NCI-H748 (cell line): ENCODE results near the gene BAZ2B.
A peak's percentile ranks its signal among the peaks of the same experiment; 100 is the strongest.

Experiments
- DNase-seq: peaks from one replicate; lab custom pipeline; 2025; ENCODE audit not compliant: unreplicated experiment; lab: John Stamatoyannopoulos, UW

The BAZ2B gene

GRCh38 chr2:159617646-159618045 lies 1.3 kb upstream of the BAZ2B start:
- peak; percentile 91 for DNase-seq

DNA sequence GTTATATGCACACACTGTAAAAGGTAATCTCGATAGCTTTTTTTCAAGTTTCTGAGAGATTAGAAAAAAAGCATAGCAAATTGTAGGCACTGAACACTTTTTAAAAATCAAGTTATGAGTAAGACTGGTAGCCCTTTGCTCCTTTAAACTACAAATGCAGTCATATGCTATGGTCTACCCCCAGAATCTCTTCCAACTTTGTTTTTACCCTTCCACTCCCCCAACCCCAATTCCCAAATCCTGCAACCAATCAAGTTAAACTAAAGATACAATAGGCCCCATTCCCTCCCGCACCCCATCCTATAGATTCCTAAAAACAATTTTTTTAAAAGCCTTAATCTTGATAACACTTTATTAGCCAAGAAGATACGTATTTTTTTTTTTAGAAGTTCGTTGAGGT lies 752 bp upstream of the BAZ2B start:
- DNase-seq: peak; percentile 35

DNA sequence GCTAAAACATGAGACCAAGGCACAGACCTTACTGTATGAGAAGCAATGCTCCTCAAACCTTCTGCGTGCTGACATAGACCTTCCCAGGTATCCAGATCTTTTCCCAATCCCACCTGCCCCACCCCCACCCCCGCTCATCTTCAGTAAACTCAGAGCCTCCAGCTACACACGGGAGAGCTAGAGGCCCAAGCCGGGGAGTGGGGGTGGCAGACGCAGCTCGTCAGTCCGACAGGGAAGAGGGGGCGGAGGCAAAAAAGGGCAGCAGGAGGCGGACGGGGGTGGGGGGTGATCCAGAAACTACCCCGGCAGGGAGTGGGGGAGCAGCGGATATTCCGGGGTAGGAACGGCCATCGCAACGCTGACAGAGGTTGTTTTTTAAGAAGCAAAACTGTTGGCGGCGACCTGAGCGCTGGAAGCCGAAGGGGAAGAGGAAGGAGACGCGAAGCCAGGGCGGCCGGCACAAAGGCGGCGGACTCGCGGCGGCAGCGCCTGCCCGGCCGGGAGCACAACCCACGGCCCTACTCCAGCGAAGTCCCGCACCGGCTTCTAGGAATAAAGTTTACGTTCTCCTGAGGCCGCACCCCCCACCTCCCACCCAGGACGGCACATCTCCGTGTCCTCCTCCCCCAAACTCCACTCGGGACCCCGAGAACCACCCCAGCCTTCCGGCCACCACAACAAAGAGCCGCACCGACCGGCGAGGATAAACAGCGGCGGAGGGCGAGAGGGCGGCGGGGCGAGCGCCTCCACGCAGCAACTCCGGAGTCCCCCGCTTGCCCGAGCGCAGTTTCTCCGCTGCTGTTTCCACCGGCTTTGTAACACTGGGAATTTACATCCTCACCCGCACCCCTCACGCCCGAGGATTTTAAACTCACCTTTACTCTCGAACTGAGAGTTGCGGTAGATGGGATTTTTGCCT lies 722 bp downstream of the BAZ2B start:
- DNase-seq: peak; percentile 97

DNA sequence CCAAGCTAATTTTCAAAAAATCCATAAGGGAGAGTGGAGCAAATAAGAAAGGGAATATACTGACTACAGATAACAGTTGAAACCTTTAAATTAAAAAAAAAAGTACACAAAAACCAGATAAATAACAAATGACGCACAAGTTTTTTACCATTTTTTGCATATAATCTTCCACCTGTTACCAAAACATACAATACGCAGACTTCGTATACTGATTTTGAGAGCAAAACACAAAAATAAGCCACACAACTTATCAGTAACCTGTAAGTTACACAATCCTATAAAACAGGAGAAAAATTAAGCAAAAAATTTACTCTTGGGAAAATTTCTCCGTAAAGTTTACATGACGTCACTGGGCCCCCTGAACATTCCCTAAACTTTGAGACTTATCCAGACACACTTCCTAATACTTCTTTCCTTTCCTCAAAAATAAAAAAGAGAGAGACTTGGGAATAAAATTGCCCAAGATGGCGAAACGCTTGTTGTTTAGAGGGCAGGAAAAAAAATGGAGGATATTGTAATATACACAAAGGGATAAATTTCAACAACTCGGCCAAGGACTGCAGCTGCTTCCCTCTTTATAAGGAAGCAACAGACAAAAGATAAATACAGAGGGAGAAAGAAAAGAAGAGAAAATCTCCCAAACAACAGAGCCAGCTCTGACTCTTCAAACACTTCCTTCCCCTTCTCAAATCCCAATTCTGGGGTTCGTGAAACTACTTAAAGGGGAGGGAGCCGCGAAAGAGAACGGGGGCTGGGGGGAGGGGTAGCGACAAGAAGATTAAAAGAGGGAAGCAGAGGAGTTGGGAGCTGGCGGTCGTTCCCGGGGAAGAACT lies 1.6 kb downstream of the BAZ2B start:
- peak; percentile 79 for DNase-seq

DNA sequence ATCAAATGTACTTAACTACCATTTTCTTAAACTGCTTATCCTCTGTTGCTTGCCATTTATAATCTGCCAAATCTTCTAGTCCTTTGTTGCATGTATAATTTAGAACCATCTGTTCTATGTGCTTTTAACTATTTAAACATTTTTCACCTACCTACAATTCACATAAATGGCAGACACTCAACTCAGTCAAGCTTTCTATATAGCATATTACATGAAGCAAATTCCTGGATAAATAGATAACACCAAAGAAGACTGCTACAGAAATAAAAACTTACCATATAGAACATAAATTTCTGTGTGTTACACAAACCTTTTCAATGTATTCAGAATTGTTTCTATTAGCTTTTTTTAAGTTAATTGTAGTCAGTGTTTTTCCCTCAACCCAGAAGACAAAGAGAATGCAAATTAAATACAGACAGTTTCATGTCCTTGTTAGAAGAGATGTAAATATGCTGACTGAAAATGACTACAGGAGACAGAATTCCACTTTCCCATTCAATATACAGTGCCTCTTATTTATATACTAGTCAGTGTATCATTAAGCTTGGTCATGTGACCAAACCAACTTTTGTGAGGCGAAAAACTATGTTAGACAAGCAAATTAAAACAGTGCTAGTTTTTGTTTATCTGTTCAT lies 2.6 kb downstream of the BAZ2B start:
- DNase-seq: peak; percentile 71

DNA sequence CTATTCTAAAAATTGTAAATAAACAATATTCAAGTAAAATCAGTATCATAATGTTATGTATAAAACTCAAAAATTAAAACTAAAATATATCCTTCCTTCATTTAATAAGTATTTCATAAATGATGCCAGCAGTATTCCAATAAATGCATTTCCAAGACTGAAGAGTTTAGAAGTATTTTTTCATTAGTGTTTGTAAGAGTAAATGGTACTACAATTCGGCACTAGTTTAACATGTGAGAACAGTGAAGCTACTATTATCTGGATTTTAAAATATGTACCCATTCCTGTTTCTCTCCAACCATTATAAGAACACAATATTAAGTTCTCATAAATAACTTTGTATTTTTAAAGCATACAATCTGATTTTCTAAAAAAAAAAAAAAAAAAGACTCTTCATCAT lies 3.3 kb downstream of the BAZ2B start:
- DNase-seq: no peak

DNA sequence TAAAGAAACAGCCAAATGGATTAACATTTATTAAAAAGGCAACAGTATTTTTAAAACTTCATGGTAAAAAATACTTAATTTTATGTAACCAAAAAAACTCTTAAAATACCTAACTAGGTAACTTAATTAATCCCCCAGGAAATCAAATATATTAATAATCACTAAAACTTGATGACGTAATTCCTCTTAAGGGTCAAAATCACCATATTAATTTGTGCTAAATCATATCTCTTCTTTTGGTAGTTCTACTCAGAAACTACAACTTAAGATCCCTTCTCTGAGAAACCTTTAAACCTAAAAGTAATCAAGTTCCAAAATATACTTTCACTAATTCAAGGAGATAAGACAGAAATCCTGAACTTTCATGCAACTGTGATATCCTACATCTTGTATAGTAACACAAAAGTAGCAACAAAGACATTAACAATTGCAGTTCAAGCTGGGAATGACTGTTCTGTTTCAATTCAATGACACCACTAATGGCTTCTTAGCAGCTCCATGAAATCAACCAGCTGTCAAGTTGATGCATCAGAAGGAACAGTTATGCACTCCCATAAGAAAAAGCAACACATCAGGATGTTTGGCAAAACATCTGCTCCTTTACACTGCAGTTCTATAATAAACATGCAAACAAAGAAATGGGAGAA lies 4.0 kb downstream of the BAZ2B start:
- DNase-seq: peak; percentile 77

GRCh38 chr2:159609811-159610549 lies 6.4 kb downstream of the BAZ2B start:
- DNase-seq: peak; percentile 79

DNA sequence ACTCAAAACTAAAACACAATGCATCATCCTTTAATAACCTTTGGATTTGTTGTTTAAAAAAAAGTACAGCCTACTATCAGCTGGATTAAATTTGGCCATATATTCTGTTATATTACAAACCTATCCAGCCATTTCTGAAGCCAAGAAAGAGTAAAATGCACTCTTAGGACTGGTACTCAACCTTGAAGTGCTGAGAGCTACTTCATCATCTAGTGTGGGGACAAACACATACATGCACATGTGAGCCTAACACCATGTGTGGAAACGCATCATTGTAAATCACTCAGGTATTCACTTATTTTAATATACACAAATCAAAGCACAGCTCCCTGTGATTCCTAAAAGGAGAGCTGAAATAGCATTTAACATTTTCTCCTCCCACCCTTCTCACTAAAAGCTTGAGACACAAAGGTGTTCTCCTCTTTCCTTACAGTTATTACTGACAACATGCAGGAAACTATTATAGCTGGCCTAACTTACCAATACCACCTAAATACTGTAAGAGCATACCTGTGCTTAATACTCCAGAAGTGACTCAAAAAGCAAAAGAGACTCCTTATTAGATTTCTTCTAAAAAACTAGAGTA lies 7.5 kb downstream of the BAZ2B start:
- no peak for DNase-seq

- DNase-seq: no peak
These were observed 8.2 kb downstream of the BAZ2B start for GRCh38 chr2:159608108-159608507.

DNA sequence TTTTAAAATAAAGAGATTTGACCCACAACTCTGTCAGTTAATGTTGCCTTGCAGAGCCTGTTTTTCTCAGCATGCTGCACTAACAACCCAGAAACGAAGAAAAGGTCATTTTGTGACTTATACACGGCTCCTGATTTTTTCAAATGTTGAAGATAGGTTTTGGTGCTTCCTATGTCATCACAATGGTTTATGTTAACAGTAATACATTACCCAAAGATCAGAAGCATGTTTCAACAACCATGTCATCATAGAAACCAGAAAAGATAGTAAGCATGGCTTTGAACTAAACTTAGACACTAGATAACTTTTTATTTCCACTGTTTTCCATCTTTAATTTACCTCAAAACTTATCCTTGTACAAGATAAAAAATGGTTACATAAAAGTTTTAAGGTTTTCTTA lies 10.1 kb downstream of the BAZ2B start:
- DNase-seq: no peak

GRCh38 chr2:159605441-159606178 lies 10.7 kb downstream of the BAZ2B start:
- DNase-seq: no peak

GRCh38 chr2:159604159-159604558 lies 12.2 kb downstream of the BAZ2B start:
- DNase-seq: no peak

GRCh38 chr2:159600752-159601151 lies 15.6 kb downstream of the BAZ2B start:
- no peak for DNase-seq

- no peak for DNase-seq
These were observed 20.8 kb downstream of the BAZ2B start for GRCh38 chr2:159595410-159596046.

DNA sequence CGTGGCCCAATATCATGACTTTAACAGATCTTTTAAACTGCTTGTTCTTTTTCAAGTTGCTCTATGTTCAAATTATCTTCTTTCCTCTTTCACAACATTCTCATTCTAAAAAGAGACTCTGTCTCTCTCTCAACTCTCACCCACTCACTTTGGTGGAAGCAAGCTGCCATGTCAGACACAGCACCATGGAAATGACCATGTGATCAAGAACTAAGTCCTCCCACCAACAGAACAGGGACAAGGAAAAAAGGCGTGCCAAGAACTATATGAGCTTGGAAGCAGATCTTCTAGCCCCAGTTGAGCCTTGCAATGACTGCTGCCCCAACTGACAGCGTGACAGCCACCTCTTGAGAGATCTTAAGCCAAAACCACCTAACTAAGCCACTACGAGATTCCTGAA lies 23.9 kb downstream of the BAZ2B start:
- DNase-seq: no peak

DNA sequence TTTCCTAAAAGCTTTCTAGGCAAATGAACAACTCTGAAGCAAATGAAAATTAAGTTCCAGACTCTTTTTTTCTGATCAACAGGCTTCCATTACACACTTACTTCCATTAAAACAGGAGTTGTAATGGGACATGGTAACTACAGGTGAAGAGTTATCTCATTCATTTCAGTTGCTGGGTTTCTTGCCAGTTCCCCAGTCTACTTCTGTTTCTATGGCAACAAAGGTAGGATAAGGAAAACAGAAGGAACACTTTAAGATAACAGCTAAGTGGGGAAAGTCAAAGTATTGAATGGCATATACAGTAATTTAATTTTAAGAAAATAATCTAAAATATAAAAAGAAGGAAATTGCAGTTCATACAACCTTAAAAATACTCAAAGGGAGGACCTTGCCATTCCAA lies 25.1 kb downstream of the BAZ2B start:
- no peak for DNase-seq

DNA sequence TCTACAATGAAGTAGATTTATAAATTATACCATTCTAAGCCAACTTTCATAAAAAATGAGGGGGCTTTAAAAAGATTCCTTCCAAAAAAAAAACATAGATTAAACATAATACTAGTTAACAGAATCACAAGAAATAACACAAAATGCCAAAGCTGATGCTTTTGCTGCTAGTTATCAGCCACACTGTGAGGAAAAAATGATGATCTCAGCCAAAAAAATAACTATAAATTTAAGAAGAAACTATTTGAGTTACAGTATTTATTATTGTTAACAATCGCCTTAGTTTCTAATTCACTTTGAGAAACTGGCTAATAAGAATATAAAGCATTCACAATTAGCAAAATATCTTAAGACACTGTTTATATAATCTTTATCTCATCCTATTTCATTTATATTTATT lies 27.1 kb downstream of the BAZ2B start:
- no peak for DNase-seq

DNA sequence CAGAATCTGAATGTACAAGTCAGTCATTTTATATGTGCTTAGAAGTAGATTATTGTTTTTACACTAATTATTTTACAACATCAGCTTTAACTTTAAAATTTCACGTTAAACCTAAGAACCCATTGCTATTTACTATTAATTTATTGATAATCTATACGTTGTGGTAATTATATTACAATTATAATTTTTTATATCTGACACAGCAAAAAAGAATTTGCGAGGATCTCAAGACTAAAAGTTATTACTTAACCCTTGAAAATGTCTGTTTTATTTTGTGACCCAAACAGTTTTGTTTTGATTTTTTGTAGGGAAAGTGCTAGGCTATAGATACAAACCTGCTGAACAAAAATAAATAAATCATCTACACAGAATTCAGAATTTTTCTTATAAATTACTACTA lies 30.3 kb downstream of the BAZ2B start:
- no peak for DNase-seq
